Effector memory CD4-positive, alpha-beta T cell (primary cell): Measurements from ENCODE around the gene GNG7.

Experiments used
- DNase-seq, 3 donors: peaks; one replicate each; pipeline ENCODE4 v3.0.0-alpha.2; 2020
- H3K27ac ChIP-seq: 2 replicates; pipeline ENCODE4 v1.7.0; 2013; ENCODE audit warnings: mild to moderate bottlenecking, low read length, moderate library complexity; ENCODE audit not compliant: insufficient read depth, poor library complexity, severe bottlenecking
- H3K27me3 ChIP-seq: replicated peaks from 2 replicates; pipeline ENCODE4 v1.7.0; 2013; ENCODE audit warnings: mild to moderate bottlenecking, low read length; ENCODE audit not compliant: insufficient read depth, control insufficient read depth, poor library complexity, severe bottlenecking
- H3K36me3 ChIP-seq: 2 replicates; pipeline ENCODE4 v1.7.0; 2013; ENCODE audit warnings: mild to moderate bottlenecking, low read length, moderate library complexity; ENCODE audit not compliant: control insufficient read depth, insufficient read depth
- H3K4me1 ChIP-seq: 2 replicates; pipeline ENCODE4 v1.7.0; 2013; ENCODE audit warnings: low read length, mild to moderate bottlenecking; ENCODE audit not compliant: control insufficient read depth, insufficient read depth, poor library complexity, severe bottlenecking
- H3K4me3 ChIP-seq: 2 replicates; pipeline ENCODE4 v1.7.0; 2013; ENCODE audit warnings: low read length, low read depth, mild to moderate bottlenecking; ENCODE audit not compliant: insufficient read depth, poor library complexity, severe bottlenecking
- H3K9me3 ChIP-seq: 2 replicates; pipeline ENCODE4 v1.7.0; 2013; ENCODE audit warnings: mild to moderate bottlenecking, low read length, moderate library complexity; ENCODE audit not compliant: control insufficient read depth

The GNG7 gene

GRCh38 chr19:2461751-2462634 lies 240.5 kb downstream of the GNG7 start:
- DNase-seq = peak in 1 of 3 donors; percentile 21
- Histone ChIP-seq H3K9me3 (no peaks in the 10 kb centered on the region), H3K4me3 (peak overlapping the region; percentile 69), H3K27ac (no peak overlapping the region), H3K27me3 (no peaks in the 10 kb centered on the region), H3K36me3 (no peaks in the 10 kb centered on the region), H3K4me1 (peaks cover 9% of the 10 kb centered on the region)
